Activated CD4-positive, alpha-beta T cell treated with anti-CD3 and anti-CD28 coated beads, Interleukin-2, amount 50 U/mL, for 24 hours (primary cell): Measurements from ENCODE around the gene CD33.
"Not testable (repeated sequence)": the region's sequence is repeated elsewhere in the genome, so short reads cannot be mapped to it uniquely, and the experiment has no call there.

Experiments used
- DNase-seq, 2 donors: peaks; one replicate each; pipeline ENCODE4 v3.0.0-alpha.2; 2020; ENCODE audit warnings: low read depth in 1 of 2, low spot score in 1 of 2

CD33 gene

DNA sequence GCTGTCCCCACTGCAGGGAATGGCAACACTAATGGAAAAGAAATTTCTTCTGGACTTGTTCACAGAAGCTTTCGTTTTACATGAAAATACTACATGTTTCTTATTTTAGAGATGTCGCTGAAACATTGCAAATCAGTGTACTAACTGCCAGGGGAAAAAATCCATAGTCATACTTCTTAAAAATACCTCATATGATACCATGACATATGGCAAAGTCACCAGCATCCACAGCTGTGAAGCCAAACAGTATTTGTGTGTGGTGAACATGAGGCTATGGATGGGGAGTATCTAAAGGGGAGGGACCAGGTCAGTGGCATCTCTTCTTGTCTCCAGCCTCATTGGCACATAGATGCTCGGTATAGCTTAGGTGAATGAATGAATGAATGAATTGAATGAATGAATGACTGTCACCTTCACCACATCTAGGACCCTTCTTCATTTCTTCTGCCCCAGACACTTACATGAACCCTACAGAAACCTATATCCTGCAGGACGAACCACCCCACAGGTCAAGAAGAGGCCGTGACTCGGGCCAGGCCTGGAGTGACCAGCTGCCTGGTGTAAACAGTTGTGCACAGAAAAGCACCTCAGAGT, 14.6 kb upstream of the CD33 start:
- no peak for DNase-seq

GRCh38 chr19:51210874-51211361, 14.0 kb upstream of the CD33 start:
- not testable (repeated sequence) for DNase-seq

DNA sequence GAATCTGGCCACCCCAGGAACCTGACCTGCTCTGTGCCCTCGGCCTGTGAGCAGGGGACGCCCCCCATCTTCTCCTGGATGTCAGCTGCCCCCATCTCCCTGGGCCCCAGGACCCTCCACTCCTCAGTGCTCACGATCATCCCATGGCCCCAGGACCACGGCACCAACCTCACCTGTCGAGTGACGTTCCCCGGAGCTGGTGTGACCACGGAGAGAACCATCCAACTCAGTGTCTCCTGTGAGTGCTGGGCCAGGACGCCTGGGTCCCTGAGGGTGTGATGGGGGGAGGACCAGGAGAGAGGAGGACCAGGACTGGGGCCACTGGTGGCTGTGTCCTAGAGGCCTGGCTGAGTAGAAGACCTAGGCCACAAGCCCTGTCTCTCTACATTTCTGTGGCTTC, 13.0 kb upstream of the CD33 start:
- DNase-seq: no peak

DNA sequence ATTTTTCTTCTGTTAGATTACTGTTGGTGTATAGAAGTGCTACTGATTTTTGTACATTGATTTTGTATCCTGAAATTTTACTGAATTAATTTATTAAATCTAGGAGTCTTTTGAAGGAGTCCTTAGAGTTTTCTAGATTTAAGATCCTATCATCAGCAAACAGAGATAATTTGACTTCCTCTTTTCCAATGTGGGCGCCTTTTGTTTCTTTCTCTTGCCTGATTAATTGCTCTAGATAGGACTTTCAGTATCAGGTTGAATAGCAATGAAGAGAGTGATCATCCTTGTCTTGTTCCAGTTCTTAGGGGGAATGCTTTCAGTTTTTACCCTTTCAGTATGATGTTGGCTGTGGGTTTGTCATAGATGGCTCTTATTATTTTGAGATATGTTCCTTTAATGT, 5.6 kb upstream of the CD33 start:
- DNase-seq: no peak

DNA sequence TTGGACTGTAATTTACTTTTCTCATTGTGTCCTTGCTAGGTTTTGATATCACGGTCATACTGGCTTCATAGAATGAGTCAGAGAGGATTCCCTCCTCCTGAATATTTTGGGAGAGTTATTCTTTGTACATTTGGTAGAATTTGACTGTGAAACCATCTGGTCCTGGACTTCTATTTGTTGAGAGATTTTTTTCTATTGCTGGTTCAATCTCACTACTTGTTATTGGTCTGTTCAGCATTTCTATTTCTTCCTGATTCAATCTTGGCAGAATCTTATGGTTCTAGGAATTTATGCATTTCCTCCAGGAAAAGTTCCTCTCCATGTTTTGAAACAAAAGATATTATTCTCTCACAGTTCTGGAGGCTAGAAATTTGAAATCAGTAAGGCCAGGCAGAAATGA, 4.9 kb upstream of the CD33 start:
- no peak for DNase-seq

DNA sequence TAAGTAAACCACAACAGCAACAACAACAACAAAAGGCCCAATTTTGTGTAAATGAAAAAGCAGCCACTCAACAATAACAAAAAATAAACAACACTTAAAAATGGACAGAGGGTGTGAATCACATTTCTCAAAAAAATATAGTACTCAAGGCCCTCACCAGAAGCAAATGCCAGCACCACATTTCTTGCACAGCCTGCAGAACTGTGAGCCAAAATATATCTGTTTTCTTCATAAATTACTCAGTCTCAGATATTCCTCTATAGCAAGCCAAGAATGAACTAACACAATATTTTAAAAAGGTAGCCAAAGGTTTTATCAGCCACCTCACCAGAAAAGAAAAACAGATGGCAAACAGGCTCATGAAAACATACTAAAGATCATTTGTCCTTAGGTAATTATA, 3.9 kb upstream of the CD33 start:
- no peak for DNase-seq

GRCh38 chr19:51224163-51224641, 678 bp upstream of the CD33 start:
- no peak for DNase-seq

DNA sequence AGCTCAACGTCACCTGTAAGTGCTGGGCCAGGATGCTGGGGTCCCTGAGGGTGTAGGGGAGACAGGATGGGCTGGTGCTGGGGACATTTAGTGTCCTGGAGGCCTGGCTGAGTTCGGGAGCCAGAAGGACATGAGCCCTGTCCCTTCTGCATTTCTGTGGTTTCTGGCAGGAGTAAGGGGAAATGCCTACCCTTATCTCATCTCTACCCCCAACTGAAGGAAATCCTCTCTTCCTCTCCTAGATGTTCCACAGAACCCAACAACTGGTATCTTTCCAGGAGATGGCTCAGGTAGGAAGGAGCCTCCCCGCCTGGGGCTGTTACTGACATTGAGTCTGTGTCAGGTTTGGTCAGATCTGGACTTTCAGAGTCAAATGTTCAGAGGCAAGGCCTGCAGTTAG, 1.2 kb downstream of the CD33 start:
- DNase-seq: no peak

DNA sequence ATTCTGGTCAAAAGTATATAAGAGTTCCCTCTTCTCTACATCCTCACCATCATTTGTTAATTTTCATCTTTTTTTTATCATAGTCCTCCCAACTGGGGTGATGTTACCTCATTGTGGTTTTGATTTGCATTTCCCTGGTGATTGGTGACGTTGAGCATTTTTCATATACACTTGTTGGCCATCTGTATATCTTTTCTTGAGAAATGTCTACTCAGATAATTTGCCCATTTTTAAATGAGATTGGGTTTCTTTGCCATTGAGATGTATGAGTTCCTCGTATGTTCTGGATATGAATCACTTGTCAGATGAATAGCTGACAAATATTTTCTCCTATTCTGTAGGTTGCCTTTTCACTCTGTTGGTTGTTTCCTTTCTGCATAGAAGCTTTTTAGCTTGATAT, 2.4 kb downstream of the CD33 start:
- DNase-seq: no peak

- DNase-seq: no peak
These were observed 3.1 kb downstream of the CD33 start for GRCh38 chr19:51227966-51228365.

- no peak for DNase-seq
These were observed 16.0 kb downstream of the CD33 start for GRCh38 chr19:51240866-51241265.

- no peak for DNase-seq
These were observed 18.2 kb downstream of the CD33 start for GRCh38 chr19:51242881-51243630.

GRCh38 chr19:51246164-51246552, 21.3 kb downstream of the CD33 start:
- DNase-seq: no peak

- DNase-seq: no peak
These were observed 23.2 kb downstream of the CD33 start for GRCh38 chr19:51247972-51248590.

- DNase-seq: no peak
These were observed 26.0 kb downstream of the CD33 start, which contains the start of gene SIGLECL1 for GRCh38 chr19:51250786-51251467. TSS of gene SIGLECL1 (plus strand) at chr19:51251080. CDS start at chr19:51264073, 12,993 bp downstream.

DNA sequence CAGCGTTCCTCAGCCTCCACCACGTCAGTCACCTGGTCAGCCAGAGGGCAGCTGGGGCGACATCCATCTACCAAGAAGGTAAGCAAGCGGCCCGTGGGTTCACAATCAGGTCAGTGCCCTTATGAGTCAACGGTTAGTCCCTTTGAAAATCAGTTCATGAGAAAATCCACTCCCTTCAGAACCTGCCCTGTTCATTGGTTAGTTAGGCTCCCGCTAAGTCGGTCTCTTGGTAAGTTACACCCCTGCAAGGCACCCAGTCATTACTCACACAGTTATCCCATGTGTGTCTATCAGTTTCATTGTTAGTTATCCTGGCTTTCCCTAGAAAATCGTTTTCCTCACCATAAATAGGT, 26.6 kb downstream of the CD33 start:
- DNase-seq: no peak

- no peak for DNase-seq
These were observed 27.6 kb downstream of the CD33 start for GRCh38 chr19:51252306-51253079.

GRCh38 chr19:51253088-51253806, 28.4 kb downstream of the CD33 start:
- DNase-seq: no peak

DNA sequence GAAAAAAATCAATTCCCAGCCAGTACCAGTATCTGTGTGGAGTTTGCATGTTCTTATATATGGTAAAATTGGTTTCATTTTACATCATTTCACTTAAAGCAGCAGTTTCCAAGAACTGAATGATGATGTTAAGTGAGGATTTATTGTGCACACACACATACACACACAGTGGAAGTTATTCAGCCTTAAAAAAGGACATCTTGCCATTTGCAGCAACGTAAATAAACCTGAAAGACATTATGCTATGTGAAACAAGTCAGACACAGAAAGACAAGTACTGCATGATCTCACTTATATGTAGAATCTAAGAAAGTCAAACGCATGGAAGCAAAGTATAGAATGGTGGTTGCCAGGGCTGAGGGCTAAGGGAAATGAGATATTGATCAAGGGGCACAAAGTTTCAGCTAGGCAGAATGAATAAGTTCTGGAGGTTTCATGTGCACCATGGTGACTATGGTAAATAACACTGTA, 31.3 kb downstream of the CD33 start:
- no peak for DNase-seq

- DNase-seq: no peak
These were observed 32.6 kb downstream of the CD33 start for GRCh38 chr19:51257471-51257870.
